ENCODE measurements around the gene MFAP5. TPM values are rescaled to one million over a fixed set of nuclear protein-coding genes. Genes with fewer than 3 reads are reported as not detected.

The MFAP5 gene
- total RNA-seq, 1 experiment from 2014 or later = not detected

Other genes with a start within 250 kb of the MFAP5 start
- not detected in 2 replicates for gene CLEC6A, start 206.9 kb downstream of the MFAP5 start, total RNA-seq (2014; rRNA removed; shearing (Covaris generic))
- not detected in 2 replicates for gene CLEC4D, start 149.3 kb downstream of the MFAP5 start, total RNA-seq (2014; rRNA removed; shearing (Covaris generic))
- not detected in 2 replicates for gene CLEC4E, start 121.9 kb downstream of the MFAP5 start, total RNA-seq (2014; rRNA removed; shearing (Covaris generic))
- gene AICDA, start 50.0 kb downstream of the MFAP5 start, total RNA-seq (2014; rRNA removed; shearing (Covaris generic)) = not detected in 2 replicates
- gene RIMKLB, start 35.2 kb upstream of the MFAP5 start, total RNA-seq (2014; rRNA removed; shearing (Covaris generic)) = 0.14 and 0.37 TPM in 2 replicates
- not detected in 2 replicates for gene A2ML1, start 159.8 kb upstream of the MFAP5 start, total RNA-seq (2014; rRNA removed; shearing (Covaris generic))